ENCODE results near the gene ATP10B.
"Not testable (repeated sequence)": the region's sequence is repeated elsewhere in the genome, so short reads cannot be mapped to it uniquely, and the experiment has no call there.

The ATP10B gene

DNA sequence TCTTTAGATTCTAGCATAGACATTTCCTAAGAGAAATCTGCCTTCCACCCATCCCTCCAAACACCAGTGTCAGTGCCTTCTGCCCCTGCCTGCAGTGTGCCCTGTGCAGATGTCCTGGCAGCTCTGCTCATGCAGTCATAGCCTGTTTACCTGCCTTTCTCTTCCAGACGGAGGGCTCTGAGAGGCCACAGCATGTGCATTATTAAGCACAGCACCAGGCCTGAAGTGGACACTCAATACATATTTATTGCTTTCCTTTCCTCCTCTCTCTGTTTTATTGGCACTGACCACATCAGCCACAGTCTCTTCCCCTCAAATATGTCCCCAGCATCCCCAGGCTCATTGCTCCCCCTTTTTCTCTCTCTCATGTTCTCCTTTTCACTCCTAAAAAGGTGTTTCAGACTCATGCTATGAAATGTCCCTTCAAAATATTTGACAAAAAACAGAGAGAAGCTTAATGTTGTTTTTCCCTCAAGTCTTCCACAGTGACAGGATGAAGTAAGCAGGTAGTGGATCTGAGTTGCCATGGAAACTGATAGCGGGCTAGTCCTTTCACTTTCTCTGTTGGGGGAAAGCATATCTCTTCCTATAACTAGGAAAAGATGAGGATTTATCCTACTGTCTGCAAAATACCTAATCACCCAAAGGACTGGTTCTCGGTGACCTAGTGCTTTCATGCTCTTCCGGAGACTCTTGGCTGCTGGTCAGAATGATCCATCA lies 100.9 kb downstream of the ATP10B start:
- DNase-seq, result no peak

DNA sequence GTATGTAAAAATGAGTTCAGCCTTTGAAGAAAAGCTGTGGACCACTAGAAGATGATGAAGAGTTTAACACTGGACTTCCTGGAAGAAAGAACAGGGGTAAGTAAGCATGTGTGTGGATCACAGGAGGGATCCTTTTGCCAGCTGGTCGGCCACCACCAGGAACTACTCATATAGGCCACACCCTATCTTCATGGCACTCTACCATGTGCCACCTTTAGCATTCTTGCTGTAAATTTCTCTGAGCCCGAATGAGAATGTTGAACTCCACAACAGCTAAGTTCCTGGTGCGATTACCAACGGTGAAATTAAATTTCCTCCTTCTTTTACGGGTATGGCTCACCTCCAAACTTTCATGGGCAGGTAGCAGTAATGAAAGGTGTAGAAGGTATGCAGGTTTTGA lies 102.3 kb downstream of the ATP10B start:
- DNase-seq, result no peak

DNA sequence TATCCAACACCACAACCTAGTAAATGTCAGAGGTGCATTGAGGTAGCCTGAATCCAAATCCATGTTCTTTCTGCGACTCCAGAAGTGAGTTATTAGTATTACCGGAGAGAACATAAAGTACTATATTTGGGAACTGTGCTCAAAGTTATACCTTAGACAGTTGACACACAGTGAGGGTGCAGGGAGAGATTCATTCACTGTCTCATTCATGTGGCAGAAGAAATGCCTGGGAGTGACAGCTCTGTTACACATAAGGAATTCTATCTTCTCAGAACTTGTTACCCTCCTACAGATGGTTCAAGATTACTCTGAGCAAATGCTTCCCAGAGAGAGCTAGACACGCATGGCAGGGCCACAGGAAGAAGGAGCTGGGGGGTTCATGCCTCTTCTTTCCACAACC lies 103.0 kb downstream of the ATP10B start:
- DNase-seq, result no peak

DNA sequence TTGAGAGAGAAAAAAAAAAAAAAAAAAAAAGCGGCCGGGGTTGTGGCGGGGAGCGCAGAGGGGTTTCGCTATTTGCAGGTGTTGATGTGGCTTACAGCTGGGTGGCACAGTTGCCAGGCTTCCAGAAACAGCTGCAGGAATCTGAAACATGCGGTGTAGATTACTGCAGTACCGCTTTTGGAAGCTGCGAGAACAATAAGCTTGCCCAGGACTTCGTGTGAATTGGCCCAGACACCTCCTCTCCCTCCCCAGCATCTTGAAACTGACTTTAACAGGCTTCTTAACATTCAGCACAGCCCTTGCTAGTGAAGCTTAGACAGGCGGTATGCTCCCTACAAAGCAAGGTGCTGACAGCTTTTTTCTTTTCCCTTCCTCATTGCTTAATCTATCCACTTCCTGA lies 104.0 kb downstream of the ATP10B start:
- no peak for DNase-seq

DNA sequence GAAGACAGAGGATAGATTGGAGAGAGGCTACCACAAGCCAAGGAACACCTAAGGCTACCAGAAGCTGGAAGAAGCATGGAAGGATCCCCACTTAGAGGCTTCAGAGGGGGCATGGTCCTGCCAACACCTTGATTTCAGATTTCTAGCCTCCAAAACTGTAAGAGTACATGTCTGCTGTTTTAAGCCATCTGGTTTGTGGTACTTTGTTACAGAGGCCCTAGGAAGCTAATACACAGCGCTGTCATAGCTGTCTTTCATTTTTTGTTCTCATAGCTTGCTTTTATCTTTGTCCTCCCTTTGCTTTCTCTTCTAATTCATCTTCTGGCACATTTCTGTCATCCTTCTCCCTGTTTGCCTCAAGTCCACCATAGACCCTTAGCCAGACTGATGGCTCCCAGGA lies 104.5 kb downstream of the ATP10B start:
- no peak for DNase-seq

DNA sequence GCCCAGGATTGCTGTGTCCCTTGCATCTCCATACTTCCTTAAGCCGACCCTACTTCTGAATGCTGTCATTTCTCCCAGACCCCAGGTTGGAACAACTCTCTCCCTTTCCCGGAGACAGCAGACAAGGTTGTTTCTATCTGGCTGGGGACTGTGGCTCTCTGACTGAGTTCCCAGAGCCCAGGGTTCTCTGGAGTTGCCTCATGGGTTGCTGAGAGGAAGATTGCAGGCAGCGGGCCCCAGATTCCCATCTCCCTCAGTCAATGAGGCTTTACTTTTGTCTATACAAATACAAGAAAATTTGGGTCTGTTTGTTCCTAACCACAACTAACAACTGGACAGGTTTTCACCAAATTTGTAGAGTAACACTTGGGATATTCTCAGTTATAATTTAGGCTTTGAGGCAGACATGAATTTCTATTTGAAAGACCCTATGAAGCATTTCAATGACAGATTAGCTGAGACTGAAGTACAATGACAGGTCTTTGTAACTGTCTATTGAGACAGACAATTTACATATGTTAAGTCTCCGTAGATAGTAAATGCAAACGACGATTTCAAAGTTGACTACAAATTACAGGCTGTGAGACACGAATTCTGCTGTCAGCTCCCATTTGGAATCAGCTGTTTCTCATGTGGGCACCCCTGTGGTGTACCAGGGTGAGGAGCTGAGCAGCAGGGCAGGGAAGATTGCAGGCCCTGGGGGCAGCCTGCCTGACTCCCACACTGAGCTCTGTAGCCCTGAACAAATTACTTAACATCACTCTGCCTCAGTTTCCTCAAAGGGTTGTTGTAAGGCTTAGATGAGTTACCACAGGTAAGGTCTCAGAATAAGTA lies 107.5 kb downstream of the ATP10B start:
- DNase-seq, result no peak

DNA sequence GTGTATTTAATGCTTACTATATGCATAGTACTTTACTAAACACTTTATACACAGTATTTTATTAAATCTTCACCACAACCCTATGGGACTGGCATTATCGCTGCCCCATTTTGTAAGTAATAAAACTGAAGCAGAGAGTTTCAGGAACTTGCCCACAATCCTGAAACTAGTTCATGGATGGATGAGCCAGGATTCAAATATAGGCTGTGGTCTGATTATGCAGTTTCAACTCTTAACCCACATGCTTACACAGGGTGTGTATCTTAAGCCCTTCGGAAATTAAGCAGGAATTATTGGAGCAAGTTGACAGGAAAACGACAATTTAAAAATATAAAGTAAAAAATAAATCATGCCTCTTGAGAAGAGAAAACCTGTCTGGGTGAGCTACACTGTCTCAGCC lies 109.0 kb downstream of the ATP10B start:
- no peak for DNase-seq

DNA sequence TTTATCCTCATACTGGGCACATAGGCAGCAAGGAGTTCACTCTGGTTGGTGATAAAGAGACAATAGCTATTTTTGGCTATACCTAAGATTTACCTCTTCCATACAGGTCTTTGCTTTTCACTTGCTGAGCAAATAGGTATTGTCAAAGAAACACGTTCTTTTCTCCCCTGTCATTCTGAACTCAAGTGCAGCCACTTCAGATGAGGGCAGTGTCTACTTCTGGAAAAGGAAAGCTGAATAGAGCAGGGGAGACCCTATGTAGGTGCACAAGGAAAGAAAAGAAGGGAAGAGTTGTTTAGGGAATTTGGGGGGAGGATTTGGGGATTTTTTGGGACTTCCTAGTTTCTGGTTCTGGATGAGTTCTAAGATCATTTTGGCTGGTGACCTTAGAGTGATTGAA lies 109.6 kb downstream of the ATP10B start:
- no peak for DNase-seq

DNA sequence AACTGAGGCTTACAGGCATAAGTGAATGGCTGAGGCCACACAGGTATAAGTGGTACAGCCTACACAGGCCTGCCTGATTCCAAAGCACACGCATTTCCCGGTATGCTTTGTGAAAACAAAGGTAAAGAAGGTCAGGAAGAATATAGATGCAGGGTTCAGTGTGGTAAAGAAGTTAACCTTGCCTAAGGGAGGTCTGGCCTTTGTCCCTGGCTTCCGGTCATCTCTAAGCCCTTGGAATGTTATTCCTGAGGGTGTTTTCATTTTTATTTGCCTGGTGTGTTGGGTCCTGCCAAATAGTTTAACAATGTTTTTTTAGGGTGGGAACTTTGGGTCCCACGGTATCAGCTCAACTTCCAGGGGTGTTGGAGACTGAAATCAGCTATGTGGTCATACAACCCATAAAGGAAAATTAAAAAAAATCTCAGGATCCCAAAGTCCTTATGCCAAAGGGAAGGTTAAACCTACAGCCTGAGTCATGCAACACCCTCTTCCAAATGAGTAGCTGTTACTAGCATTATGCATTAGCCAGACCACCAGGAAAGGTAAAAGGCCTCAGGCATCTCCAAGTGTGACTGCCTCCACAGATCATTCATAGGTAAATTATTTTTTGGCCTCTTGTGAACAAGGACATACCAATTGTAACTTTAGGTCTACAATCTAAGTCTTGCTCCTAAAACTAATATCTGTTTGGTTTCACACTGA lies 124.6 kb downstream of the ATP10B start:
- DNase-seq, result no peak

DNA sequence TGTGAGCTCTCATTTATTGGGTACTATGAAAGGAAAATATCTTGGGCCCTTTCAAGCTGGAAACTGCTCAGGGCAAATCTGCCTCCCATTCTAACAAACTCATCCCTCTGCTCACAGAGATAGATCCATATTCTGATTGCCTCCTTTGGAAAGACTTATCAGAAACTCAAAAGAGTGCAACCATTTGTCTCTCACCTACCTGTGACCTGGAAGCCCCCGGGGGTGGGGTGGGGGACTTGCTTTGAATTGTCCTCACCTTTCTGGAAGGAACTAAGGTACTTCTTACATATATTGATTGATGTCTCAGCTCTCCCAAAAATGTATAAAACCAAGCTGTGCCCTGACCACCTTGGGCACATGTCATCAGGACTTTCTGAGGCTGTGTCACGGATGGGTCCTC lies 125.3 kb downstream of the ATP10B start:
- no peak for DNase-seq

DNA sequence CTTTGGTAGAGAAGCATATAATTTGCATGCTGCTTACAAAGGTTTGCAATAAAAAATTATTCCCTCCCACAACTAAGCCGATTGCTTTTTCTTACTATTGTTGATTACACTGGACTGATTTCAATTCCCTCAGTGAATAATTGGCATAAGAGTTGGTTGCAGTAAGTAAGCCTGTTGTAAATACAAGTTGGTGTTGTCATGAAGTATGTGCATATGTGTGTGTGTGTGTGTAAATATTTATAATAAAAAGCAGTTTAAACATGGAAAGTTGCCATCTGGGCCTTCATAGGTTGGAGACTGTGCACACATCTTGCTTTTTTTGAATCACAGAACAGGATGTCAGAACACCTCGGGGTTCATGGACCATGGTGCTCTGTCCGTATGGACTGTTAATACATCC lies 131.2 kb downstream of the ATP10B start:
- no peak for DNase-seq

DNA sequence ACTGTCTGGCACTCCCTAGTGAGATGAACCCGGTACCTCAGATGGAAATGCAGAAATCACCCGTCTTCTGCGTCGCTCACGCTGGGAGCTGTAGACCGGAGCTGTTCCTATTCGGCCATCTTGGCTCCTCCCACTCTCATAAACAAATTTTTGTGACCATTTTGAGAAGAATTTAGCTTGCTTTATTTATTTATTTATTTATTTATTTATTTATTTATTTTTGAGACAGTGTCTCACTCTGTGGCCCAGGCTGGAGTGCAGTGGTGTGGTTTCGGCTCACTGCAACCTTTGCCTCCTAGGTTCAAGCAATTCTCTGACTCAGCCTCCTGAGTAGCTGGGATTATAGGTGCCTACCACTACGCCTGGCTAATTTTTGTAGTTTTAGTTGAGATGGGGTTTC lies 136.5 kb downstream of the ATP10B start:
- not testable (repeated sequence) for DNase-seq

DNA sequence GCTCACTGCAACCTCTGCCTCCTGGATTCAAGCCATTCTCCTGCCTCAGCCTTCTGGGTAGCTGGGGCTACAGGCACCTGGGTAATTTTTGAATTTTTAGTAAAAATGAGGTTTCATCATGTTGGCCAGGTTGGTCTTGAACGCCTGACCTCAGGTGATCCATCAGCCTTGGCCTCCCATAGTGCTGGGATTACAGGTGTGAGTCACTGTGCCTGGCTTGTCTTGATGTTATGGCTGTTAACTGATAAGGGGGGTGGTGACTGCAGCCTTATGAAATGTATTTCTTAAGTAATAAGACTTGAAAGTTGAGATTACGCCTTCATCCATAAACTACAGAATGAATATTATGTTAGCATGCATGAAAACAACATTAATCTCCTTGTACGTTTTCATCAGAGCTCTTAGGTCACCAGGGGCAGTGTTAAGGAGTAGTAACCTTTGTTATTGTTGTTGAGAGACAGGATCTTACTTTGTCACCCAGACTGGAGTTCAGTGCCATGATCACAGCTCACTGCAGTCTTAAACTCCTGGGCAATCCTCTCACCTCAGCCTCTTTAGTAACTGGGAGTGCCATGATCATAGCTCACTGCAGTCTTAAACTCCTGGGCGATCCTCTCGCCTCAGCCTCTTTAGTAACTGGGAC lies 148.3 kb downstream of the ATP10B start:
- no peak for DNase-seq

DNA sequence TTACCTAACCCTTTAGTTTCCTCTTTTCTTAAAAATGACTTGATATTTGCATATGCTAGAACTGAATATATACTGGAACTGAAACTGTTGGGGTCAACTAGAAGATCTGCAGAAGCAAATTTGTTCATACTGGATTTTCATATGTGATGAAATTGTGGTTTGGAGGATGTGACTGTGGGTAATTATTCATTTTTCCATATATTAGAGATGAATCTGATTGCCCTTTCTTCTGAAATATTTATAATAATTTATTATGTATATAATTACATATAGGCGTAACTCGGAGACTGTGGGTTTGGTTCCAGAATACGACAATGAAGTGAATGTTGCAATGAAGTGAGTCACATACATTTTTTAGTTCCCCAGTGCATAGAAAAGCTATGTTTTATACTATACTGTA lies 149.1 kb downstream of the ATP10B start:
- no peak for DNase-seq

DNA sequence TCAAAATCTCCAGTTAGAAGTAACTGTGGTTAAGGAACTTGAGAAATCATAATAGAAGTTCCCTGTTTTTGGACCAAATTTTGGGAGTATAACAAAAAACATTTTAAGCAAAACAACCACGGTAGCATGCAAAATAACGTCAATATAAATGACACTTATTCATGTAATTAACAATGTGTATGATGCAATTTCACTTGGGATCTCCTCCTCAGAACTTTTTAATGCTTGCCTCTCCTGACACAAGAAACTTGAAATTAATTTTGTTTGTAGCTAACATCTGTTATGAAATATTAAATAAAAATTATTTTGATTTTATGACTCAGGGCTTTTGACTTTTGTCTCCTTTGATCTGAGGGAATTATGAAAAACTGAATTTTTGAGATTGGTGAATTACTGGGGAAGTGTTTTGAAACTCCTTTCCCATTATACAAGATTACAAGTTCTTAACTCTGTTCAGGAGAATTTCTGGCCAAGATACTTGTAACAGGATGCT lies 149.7 kb downstream of the ATP10B start:
- no peak for DNase-seq

DNA sequence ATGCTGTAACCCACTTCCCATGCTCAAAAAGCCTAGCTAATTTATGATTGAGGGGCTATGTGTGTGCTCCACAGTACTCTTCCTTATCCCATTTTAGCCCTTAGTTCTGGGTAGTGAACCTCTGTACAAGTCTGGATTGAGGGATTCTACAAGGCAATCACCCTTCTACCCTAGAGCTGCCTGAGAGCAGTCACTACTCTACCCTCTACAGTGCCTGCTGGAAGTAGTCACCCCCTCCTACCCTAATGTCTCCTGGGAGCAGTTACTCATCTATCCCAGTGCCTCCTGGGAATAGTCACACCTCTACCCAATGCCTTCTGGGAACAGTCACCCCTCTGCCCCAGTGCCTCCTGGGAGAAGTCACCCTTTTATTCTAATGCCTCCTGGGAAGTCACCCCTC lies 150.6 kb downstream of the ATP10B start:
- no peak for DNase-seq

DNA sequence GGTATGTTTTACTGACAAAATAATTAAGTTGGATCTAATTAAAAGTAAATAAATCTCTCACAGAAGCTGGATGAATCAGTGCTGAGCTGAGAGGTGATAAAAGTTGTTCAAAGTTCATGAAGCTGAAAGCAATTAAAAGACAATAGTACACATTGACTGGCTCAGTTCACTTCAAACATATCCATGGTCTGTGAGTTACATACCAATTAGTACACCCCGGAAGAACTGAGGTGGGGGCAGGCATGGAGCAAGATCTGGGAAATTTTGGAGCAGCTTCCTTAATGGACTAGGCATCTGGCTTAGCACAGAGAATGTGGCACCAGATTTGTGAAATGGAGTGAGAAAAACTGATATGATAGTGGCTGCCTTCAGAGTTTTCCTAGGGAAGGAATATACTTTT lies 152.7 kb downstream of the ATP10B start:
- no peak for DNase-seq

DNA sequence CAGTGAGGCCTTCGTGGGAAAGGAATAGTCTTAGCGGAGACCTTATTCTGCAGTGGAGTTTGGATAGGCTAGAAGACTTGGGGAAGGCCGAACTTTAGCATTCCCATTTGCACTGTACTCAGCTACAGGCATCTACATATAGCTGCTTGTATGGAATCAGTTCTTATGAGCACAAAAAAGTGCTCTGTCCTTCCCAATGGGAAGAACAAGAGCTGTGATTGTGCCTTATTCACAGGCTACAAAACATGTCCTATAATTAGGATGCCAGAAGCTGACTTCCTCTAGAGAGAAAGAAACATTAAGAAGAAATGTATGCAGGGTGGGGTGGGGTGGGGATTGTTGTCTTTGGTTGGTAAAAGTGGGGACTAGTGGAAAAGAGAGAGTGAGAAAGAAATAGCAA lies 154.7 kb downstream of the ATP10B start:
- no peak for DNase-seq

DNA sequence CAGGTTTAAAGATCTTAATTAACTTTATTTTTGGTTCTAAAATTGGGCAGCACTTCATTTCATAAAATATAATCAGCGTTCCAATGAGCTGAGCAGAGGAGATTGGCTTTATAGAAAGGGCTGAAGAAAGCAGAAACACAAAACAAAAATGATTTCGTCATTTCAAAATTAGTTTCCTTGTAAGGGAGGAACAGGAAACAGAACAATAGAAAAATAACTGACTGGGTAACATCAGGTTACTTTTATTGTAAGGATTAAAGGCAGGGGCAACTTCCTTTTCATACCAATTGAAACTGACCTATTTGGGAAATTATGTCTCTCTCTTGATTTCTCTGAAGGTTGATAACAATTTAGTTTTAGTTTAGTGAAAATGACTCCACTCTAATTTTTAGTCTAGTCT lies 157.1 kb downstream of the ATP10B start:
- no peak for DNase-seq

DNA sequence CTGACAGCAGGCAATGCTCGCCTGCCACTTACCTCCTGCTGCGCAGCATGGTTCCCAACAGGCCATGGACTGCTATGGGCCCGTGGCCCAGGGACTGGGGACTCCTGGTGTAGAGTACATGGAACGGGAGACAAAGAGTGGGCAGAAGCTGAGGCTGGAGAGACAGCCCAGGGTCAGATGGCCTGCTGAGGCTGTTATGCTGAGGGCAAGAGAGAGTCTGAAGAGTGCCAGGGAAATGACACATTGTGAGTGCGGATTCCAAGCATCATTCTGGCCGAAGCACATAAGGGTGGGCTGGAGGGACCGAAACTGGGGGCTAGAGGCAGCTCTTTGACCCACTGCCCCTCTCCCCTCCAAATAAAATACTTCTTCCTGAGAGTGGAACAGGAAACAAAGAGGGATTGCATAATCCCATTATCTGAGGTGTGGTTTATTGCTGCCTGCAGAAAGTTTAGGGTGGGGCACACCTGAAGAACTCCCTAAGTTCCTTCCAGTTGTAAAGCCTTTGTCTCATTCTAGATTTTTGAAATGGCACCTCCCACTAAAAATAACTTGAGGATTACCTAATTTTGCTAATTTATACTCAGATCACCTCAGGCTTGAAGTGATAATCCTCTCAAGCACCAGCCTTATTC lies 158.1 kb downstream of the ATP10B start:
- DNase-seq, result no peak

DNA sequence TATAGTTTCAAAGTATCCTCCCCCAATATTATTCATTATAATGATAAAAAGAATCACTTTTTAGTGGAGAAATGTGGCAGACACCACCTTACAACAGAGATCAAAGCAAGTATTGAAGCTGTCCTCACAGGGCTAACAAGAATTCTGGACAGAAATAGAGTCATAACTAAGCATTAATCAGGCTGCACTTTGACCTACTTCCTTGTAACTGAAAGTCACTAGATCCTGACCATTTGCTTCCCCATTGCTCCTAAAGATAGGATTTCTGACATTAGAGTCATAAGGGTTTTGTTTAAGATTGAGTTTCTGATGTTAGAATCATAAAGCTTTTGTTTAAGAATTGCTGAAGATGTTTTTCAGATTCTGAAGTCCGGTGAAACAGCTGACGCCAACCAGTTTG lies 159.7 kb downstream of the ATP10B start:
- DNase-seq, result no peak

DNA sequence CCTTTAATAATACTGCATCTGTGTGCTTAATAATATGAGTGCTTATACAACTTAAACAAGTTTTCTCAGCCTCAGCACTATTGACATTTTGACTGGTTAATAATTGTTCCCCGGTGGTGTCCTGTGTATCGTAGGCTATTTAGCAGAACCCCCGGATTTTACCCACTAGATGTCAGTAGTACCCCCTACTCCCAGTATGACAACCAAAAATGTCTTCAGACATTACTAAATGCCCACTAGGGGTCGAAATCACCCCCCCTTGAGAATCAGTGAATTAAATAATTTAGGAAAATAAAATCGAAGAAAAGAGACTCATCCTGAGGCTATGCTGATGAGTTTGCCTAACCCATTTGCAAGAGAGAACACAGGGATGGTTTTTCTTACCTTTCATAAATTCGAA lies 166.3 kb downstream of the ATP10B start:
- no peak for DNase-seq

DNA sequence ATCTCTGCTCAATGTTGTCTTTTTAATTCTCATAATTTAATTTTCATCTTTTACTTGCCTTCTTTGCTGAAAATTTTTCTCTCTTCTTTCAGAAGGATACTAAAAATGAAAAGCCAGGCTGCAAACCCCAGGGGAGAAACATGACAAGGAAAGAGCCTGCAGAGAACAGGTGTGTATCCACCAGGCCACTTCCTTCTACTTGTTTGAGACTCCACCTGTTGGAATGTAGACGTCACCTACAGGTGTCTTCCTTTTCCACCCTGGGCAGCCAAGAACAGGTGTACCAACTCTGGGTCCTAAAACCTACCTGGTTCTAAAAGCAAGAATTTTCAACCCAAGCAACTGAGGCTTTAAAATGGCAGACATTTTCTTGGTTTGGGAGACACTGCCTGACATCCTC lies 166.8 kb downstream of the ATP10B start:
- no peak for DNase-seq

All from NCI-H1417 treated with DMSO at 0.1 percent for 48 hours (cell line).